ENCODE results near the gene CCL5. TPM values are rescaled to one million over a fixed set of nuclear protein-coding genes. Genes with fewer than 3 reads are reported as not detected.

Gene CCL5
- total and polyA plus RNA-seq, 10 donors, result 26.0 to 93.2 (median 64.3) TPM

- no peak overlapping the region for H3K4me3 ChIP-seq
- no peak overlapping the region for H3K27ac ChIP-seq
- no peaks in the 10 kb centered on the region for H3K9me3 ChIP-seq
- TF ChIP-seq CTCF (IDR thresholded peaks at IDR 0.05 in 8 of 11, conservative IDR thresholded peaks at IDR 0.05 in 3 of 11) (no peak), POLR2AphosphoS5 (IDR thresholded peaks at IDR 0.05) (no peak)
- WGBS, 5 donors, result 73 to 81% (median 74%) methylated on average over 2 to 3 of the region's 3 CpGs
- H3K36me3 ChIP-seq, result no peaks in the 10 kb centered on the region
- intact Hi-C loops (cut with DNase I; ENCODE audit: low total_unique reads), result no loop called here
- no peak for DNase-seq
- no peaks in the 10 kb centered on the region for H3K4me1 ChIP-seq
- no peaks in the 10 kb centered on the region for H3K27me3 ChIP-seq (replicated peaks in 1 of 7)
These were observed 26.9 kb upstream of the CCL5 start for GRCh38 chr17:35906926-35907637.

- no peaks in the 10 kb centered on the region for H3K9me3 ChIP-seq
- H3K36me3 ChIP-seq, result no peaks in the 10 kb centered on the region
- H3K4me3 ChIP-seq, result no peak overlapping the region
- intact Hi-C loops (cut with DNase I; ENCODE audit: low total_unique reads), result no loop called here
- no peak for DNase-seq
- WGBS, 5 donors, result 93 to 99% (median 97%) methylated on average over 2 to 5 of the region's 5 CpGs
- H3K4me1 ChIP-seq, result peaks cover 0 to 2% (median 0%) of the 10 kb centered on the region in 6 donors
- TF ChIP-seq POLR2AphosphoS5 (IDR thresholded peaks at IDR 0.05) (no peak), CTCF (IDR thresholded peaks at IDR 0.05 in 8 of 11, conservative IDR thresholded peaks at IDR 0.05 in 3 of 11) (no peak), POLR2A (IDR thresholded peaks at IDR 0.05) (no peak)
- no peak overlapping the region for H3K27ac ChIP-seq
- no peaks in the 10 kb centered on the region for H3K27me3 ChIP-seq (replicated peaks in 1 of 7)
These were observed 26.2 kb upstream of the CCL5 start for GRCh38 chr17:35906191-35906925.

- Histone ChIP-seq H3K4me1 (peaks cover 0 to 31% (median 11%) of the 10 kb centered on the region in 6 donors), H3K27me3 (replicated peaks in 1 of 7) (no peaks in the 10 kb centered on the region), H3K9me3 (no peaks in the 10 kb centered on the region), H3K4me3 (no peak overlapping the region), H3K27ac (no peak overlapping the region), H3K36me3 (no peaks in the 10 kb centered on the region)
- intact Hi-C loops (cut with DNase I; ENCODE audit: low total_unique reads), result no loop called here
- TF ChIP-seq POLR2A (IDR thresholded peaks at IDR 0.05) (no peak), POLR2AphosphoS5 (IDR thresholded peaks at IDR 0.05) (no peak), CTCF (IDR thresholded peaks at IDR 0.05 in 8 of 11, conservative IDR thresholded peaks at IDR 0.05 in 3 of 11) (no peak)
- 77 to 89% (median 84%) methylated on average over 5 of the region's 5 CpGs for WGBS, 5 donors
- no peak for DNase-seq
These were observed 23.3 kb upstream of the CCL5 start for GRCh38 chr17:35903451-35903850.

- H3K4me3 ChIP-seq, result no peak overlapping the region
- no peaks in the 10 kb centered on the region for H3K9me3 ChIP-seq
- H3K36me3 ChIP-seq, result no peaks in the 10 kb centered on the region
- H3K27ac ChIP-seq, result no peak overlapping the region
- TF ChIP-seq POLR2A (IDR thresholded peaks at IDR 0.05) (no peak), CTCF (IDR thresholded peaks at IDR 0.05 in 8 of 11, conservative IDR thresholded peaks at IDR 0.05 in 3 of 11) (no peak), POLR2AphosphoS5 (IDR thresholded peaks at IDR 0.05) (no peak)
- intact Hi-C loops (cut with DNase I; ENCODE audit: low total_unique reads), result no loop called here
- no peak for DNase-seq
- 89 to 98% (median 92%) methylated on average over 9 of the region's 9 CpGs for WGBS, 5 donors
- peaks cover 0 to 48% (median 16%) of the 10 kb centered on the region in 6 donors for H3K4me1 ChIP-seq
- H3K27me3 ChIP-seq (replicated peaks in 1 of 7), result peaks cover 0 to 3% (median 0%) of the 10 kb centered on the region in 7 donors
These were observed 21.5 kb upstream of the CCL5 start for GRCh38 chr17:35901631-35902175.
